Measurements from ENCODE around the gene EHD4. TPM values are rescaled to one million over a fixed set of nuclear protein-coding genes. Genes with fewer than 3 reads are reported as not detected.

EHD4 gene
- total and polyA plus RNA-seq, 9 of the 15 experiments (the other 6 are each of a cell fraction or from before 2014, with no cell fraction given): 0.89 to 10.3 (median 6.4) TPM

- ChIA-PET CTCF (ENCODE audit: low intra/inter-chr PET ratio) (no interaction called here), POLR2A (no interaction called here)
- BruUV-seq (replicated peaks): no TSS peak
- TF ChIP-seq XRCC3 (IDR thresholded peaks at IDR 0.05): no peak
- TF ChIP-seq ZNF282 (CRISPR knock-in tag; IDR thresholded peaks at IDR 0.05): no peak
- TF ChIP-seq TAF15 (IDR thresholded peaks at IDR 0.05; ENCODE audit: low read depth, low read length): no peak
- no peak for TF ChIP-seq ZSCAN29 (IDR thresholded peaks at IDR 0.05)
- no peak for TF ChIP-seq JUND (IDR thresholded peaks at IDR 0.05; ENCODE audit: borderline replicate concordance, low read depth, low read length)
- TF ChIP-seq JUND (tag; IDR thresholded peaks at IDR 0.05; ENCODE audit: borderline replicate concordance, low read depth, low read length): no peak
- no peak for TF ChIP-seq EWSR1 (IDR thresholded peaks at IDR 0.05; ENCODE audit: borderline replicate concordance, low read depth, partially characterized antibody)
- no peak for TF ChIP-seq DMBX1 (CRISPR knock-in tag; IDR thresholded peaks at IDR 0.05; ENCODE audit: borderline replicate concordance)
- no peak for TF ChIP-seq MEF2D (tag; conservative IDR thresholded peaks at IDR 0.05; ENCODE audit: low read depth)
- TF ChIP-seq MAX (CRISPR knock-in tag; IDR thresholded peaks at IDR 0.05): no peak
- TF ChIP-seq MNT (conservative IDR thresholded peaks at IDR 0.05): no peak
- TF ChIP-seq RBM25 (IDR thresholded peaks at IDR 0.05; ENCODE audit: low read depth, low read length, severe bottlenecking): no peak
- no peak for TF ChIP-seq ZBED1 (IDR thresholded peaks at IDR 0.05)
- Histone ChIP-seq H3K4me1 (replicated peaks in 1 of 2; ENCODE audit: control insufficient read depth in 2 of 2, insufficient read depth in 2 of 2, low read length in 2 of 2) (no peaks in the 10 kb centered on the region; a peak in 1 of 5 replicates), H2AFZ (ENCODE audit: low read depth, low read length) (no peak overlapping the region), H3K4me2 (ENCODE audit: insufficient read depth, low read length) (no peak overlapping the region), H3K27ac (ENCODE audit: extremely low read depth, low read depth, low read length) (no peak overlapping the region), H3K9me1 (ENCODE audit: control insufficient read depth, insufficient read depth, low read length) (no peaks in the 10 kb centered on the region), H3K9ac (ENCODE audit: insufficient read depth in 1 of 2, low read depth in 2 of 2, low read length in 2 of 2) (no peak overlapping the region), H3K4me3 (no peak overlapping the region), H3K79me2 (ENCODE audit: control insufficient read depth, insufficient read depth, low read length) (no peaks in the 10 kb centered on the region), H3K27me3 (ENCODE audit: control insufficient read depth in 2 of 2, insufficient read depth in 2 of 2, low read length in 2 of 2) (peaks cover 38 to 63% of the 10 kb centered on the region in 2 experiments), H3K36me3 (ENCODE audit: control insufficient read depth, insufficient read depth, low read length) (no peaks in the 10 kb centered on the region), H4K20me1 (replicated peaks; ENCODE audit: control insufficient read depth, insufficient read depth, low read length) (peaks cover 8% of the 10 kb centered on the region; the same call in 1 of the 2 replicates), H3K9me3 (replicated peaks; ENCODE audit: control insufficient read depth, insufficient read depth, low read depth, low read length) (no peaks in the 10 kb centered on the region)
- 2% methylated on average over 5 of the region's 6 CpGs for WGBS (ENCODE audit: insufficient coverage, low coverage, missing lambda C conversion rate)
- in situ Hi-C loops (cut with MboI): no loop called here
- DNase-seq (ENCODE audit: extremely low read depth in 1 of 4, low spot score in 3 of 4) (no peak), ATAC-seq (no peak), FAIRE-seq (no peak)
- intact Hi-C loops (cut with micrococcal nuclease): no loop called here
These were observed 44.6 kb upstream of the EHD4 start for GRCh38 chr15:42016971-42017370.

Data from K562 (cell line).